LNCAP (cell line): ENCODE data around the gene CEP78.

ENCODE experiments used
- CTCF ChIP-seq: fragments of 450-650 bp; IDR thresholded peaks from 2 replicates; pipeline ENCODE4 v1.5.1; 2017; ENCODE audit warnings: mild to moderate bottlenecking

CEP78 gene

GRCh38 chr9:78326564-78326963 lies 90.7 kb downstream of the CEP78 start:
- TF ChIP-seq CTCF, result no peak
